Upper lobe of left lung (tissue), 6 donors: ENCODE results near the gene RRP9. TPM values are rescaled to one million over a fixed set of nuclear protein-coding genes. Genes with fewer than 3 reads are reported as not detected.

Experiments
- ATAC-seq, 2 donors: fragments of 200-7000 bp; cut with Tn5 transposase; one replicate each; pipeline ENCODE4 v1.9.1; 2022; ENCODE audit warnings: mild to moderate bottlenecking in 2 of 2, moderate library complexity in 2 of 2; ENCODE audit not compliant: low FRiP score in 2 of 2
- DNase-seq, 2 donors: peaks; one replicate each; pipeline ENCODE4 v3.0.0-alpha.2; 2019 to 2020
- H3K27ac ChIP-seq, 4 donors: fragments of 200-600 bp; sonication (generic); one replicate each; pipeline ENCODE4 v1.5.1; 2016 to 2019
- H3K27me3 ChIP-seq, 4 donors: fragments of 200-600 bp; sonication (generic); one replicate each; pipeline ENCODE4 v1.5.1; 2017 to 2019
- H3K36me3 ChIP-seq, 4 donors: fragments of 200-600 bp; sonication (generic); one replicate each; pipeline ENCODE4 v1.5.1; 2016 to 2019
- H3K4me1 ChIP-seq, 4 donors: fragments of 200-600 bp; sonication (generic); one replicate each; pipeline ENCODE4 v1.5.1; 2018 to 2019
- H3K4me3 ChIP-seq, 4 donors: fragments of 200-600 bp; sonication (generic); one replicate each; pipeline ENCODE4 v1.5.1; 2017 to 2019; ENCODE audit warnings: mild to moderate bottlenecking in 2 of 4, moderate library complexity in 1 of 4
- H3K9me3 ChIP-seq, 4 donors: fragments of 200-600 bp; sonication (generic); one replicate each; pipeline ENCODE4 v1.5.1; 2018 to 2019
- EP300 ChIP-seq, 4 donors: sonication (generic); formaldehyde crosslinking; IDR thresholded peaks; one replicate each; pipeline ENCODE4 v1.5.1; 2017; ENCODE audit warnings: antibody characterized with exemption in 4 of 4, control low read depth in 2 of 4
- POLR2A ChIP-seq, 4 donors: fragments of 450-650 bp; IDR thresholded peaks; one replicate each; pipeline ENCODE4 v1.5.1; 2016 to 2017; ENCODE audit warnings: antibody characterized with exemption in 4 of 4, mild to moderate bottlenecking in 2 of 4
- POLR2AphosphoS5 ChIP-seq, 2 donors: sonication (generic); formaldehyde crosslinking; IDR thresholded peaks; one replicate each; pipeline ENCODE4 v1.5.1; 2017; ENCODE audit warnings: antibody characterized with exemption in 2 of 2
- WGBS, 2 donors: methylation state at CpG; one replicate each; pipeline ENCODE4 v1.1.5; 2017 to 2018; 5-methylcytosine and 5-hydroxymethylcytosine counted together
- total RNA-seq, 6 donors: library from RNA; depleted of rRNA in 4 of 6; stranded (reverse); fragments of >200 nt in 4 of 6; gene quantifications; one replicate each; pipeline versions ENCODE4 v1.1.0 to v1.2.1, GENCODE V29; 2016 to 2021
- TF ChIP-seq, protein P1 (sequence below), 6 experiments: fragments of 450-650 bp in 4 of 6; fragments of 200-600 bp in 2 of 6; sonication (generic) in 2 of 6; IDR thresholded peaks; one replicate each; pipeline ENCODE4 v1.5.1; 2016 to 2019; ENCODE audit warnings: antibody characterized with exemption in 6 of 6
- donor health status: DM: no; HTN: no; CAD: no; lungs with moderate emphysema.
- donor health status: DM: no; HTN: yes; CAD: no; lungs with severe emphysema.

The RRP9 gene
- total RNA-seq, 6 donors from 2014 or later = 10.7 to 30.4 (median 19.8) TPM

GRCh38 chr3:51927061-51927977 lies 14.4 kb downstream of the RRP9 start:
- TF ChIP-seq POLR2A (IDR thresholded peaks at IDR 0.05) (no peak), POLR2AphosphoS5 (IDR thresholded peaks at IDR 0.05) (no peak), EP300 (IDR thresholded peaks at IDR 0.05) (no peak)
- TF ChIP-seq, protein P1, sequence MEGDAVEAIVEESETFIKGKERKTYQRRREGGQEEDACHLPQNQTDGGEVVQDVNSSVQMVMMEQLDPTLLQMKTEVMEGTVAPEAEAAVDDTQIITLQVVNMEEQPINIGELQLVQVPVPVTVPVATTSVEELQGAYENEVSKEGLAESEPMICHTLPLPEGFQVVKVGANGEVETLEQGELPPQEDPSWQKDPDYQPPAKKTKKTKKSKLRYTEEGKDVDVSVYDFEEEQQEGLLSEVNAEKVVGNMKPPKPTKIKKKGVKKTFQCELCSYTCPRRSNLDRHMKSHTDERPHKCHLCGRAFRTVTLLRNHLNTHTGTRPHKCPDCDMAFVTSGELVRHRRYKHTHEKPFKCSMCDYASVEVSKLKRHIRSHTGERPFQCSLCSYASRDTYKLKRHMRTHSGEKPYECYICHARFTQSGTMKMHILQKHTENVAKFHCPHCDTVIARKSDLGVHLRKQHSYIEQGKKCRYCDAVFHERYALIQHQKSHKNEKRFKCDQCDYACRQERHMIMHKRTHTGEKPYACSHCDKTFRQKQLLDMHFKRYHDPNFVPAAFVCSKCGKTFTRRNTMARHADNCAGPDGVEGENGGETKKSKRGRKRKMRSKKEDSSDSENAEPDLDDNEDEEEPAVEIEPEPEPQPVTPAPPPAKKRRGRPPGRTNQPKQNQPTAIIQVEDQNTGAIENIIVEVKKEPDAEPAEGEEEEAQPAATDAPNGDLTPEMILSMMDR (IDR thresholded peaks at IDR 0.05) = no peak
- DNase-seq (no peak), ATAC-seq (no peak)
- Histone ChIP-seq H3K9me3 (no peaks in the 10 kb centered on the region), H3K27ac (no peak overlapping the region), H3K4me3 (no peak overlapping the region), H3K36me3 (peaks cover 0 to 5% (median 2%) of the 10 kb centered on the region in 4 donors), H3K27me3 (no peaks in the 10 kb centered on the region), H3K4me1 (no peaks in the 10 kb centered on the region)
- 91 to 94% methylated on average over 5 of the region's 5 CpGs for WGBS, 2 donors

DNA sequence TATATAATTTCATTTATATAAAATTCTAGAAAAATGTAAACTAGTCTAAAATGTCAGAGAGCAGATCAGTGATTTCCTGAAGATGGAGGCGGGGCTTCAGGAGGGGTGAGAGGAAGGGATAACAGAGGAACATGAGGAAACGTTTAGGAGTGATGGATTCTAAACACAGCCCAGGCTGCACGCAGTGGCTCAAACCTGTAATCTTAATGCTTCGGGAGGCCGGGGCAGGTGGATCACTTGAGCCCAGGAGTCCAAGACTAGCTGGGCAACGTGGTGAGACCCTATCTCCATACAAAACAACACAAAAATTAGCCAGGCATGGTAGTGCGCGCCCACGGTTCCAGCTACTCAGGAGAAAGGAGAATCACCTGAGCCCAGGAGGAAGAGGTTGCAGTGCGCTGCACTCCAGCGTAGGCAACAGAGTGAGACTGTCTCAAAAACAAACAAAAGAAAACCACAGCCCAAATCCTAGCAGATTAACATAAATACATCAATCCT lies 20.6 kb downstream of the RRP9 start:
- no peaks in the 10 kb centered on the region for H3K36me3 ChIP-seq
- no peak for ATAC-seq
- 77 to 82% methylated on average over 11 of the region's 11 CpGs for WGBS, 2 donors
- TF ChIP-seq, protein P1 (IDR thresholded peaks at IDR 0.05) = no peak
- DNase-seq = no peak
- H3K4me3 ChIP-seq = no peak overlapping the region
- H3K4me1 ChIP-seq = no peaks in the 10 kb centered on the region
- H3K27ac ChIP-seq = no peak overlapping the region
- no peaks in the 10 kb centered on the region for H3K9me3 ChIP-seq
- no peaks in the 10 kb centered on the region for H3K27me3 ChIP-seq

- no peaks in the 10 kb centered on the region for H3K9me3 ChIP-seq
- no peak for DNase-seq
- no peaks in the 10 kb centered on the region for H3K27me3 ChIP-seq
- H3K36me3 ChIP-seq = no peaks in the 10 kb centered on the region
- no peak overlapping the region for H3K4me3 ChIP-seq
- ATAC-seq = no peak
- 51 to 65% methylated on average over 5 of the region's 5 CpGs for WGBS, 2 donors
- H3K4me1 ChIP-seq = no peaks in the 10 kb centered on the region
- TF ChIP-seq, protein P1 (IDR thresholded peaks at IDR 0.05) = no peak
- TF ChIP-seq EP300 (IDR thresholded peaks at IDR 0.05) = no peak
- no peak for TF ChIP-seq POLR2A (IDR thresholded peaks at IDR 0.05)
- TF ChIP-seq POLR2AphosphoS5 (IDR thresholded peaks at IDR 0.05) = no peak
- H3K27ac ChIP-seq = no peak overlapping the region
Measured at GRCh38 chr3:51916418-51916817, 25.3 kb downstream of the RRP9 start.

DNA sequence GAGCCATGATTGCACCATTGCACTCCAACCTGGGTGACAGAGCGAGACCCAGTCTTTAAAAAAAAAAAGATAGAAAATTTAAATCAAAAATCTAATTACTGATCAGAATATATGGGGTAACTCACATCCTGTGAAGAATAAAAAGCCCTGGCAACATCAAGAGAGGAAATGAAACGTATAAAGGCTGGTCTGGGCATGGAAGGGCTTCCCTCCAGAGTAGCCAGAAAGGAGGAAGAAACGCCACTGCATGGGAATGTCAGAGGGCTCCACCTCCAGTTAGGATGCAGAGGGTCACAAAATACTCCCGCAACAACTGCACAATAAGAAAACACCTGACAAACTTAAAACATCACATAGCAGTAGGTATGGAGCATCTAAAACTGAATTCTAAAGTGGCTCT lies 33.7 kb downstream of the RRP9 start:
- Histone ChIP-seq H3K36me3 (no peaks in the 10 kb centered on the region), H3K9me3 (no peaks in the 10 kb centered on the region), H3K4me3 (no peak overlapping the region), H3K27me3 (no peaks in the 10 kb centered on the region), H3K27ac (no peak overlapping the region), H3K4me1 (no peaks in the 10 kb centered on the region)
- 80 to 87% methylated on average over 4 of the region's 4 CpGs for WGBS, 2 donors
- TF ChIP-seq, protein P1 (IDR thresholded peaks at IDR 0.05) = no peak
- TF ChIP-seq POLR2A (IDR thresholded peaks at IDR 0.05) = no peak
- no peak for TF ChIP-seq EP300 (IDR thresholded peaks at IDR 0.05)
- no peak for TF ChIP-seq POLR2AphosphoS5 (IDR thresholded peaks at IDR 0.05)
- ATAC-seq = no peak
- no peak for DNase-seq
